Measurements from ENCODE around the gene MAP4K4. TPM values are rescaled to one million over a fixed set of nuclear protein-coding genes. Genes with fewer than 3 reads are reported as not detected.

The MAP4K4 gene
- polyA plus RNA-seq, 1 donor (not counting 4 experiments of a cell fraction or from before 2014, with no cell fraction given) = 84.1 TPM

GRCh38 chr2:101689114-101689825 is 8.2 kb upstream of the MAP4K4 start:
- H3K27me3 ChIP-seq (ENCODE audit: control insufficient read depth, extremely low read depth, insufficient read depth, low read length) = no peaks in the 10 kb centered on the region
- no peak overlapping the region for H2AFZ ChIP-seq (ENCODE audit: control insufficient read depth, low read length)
- DNase-seq (ENCODE audit: low read depth, low spot score) (no peak), FAIRE-seq (no peak)
- no peak overlapping the region for H3K4me2 ChIP-seq (ENCODE audit: control insufficient read depth, extremely low read depth, insufficient read depth, low read depth, low read length)
- dilution Hi-C loops (cut with MboI; ENCODE audit: extremely low pct_ligation_motif_present, low sequenced_read_pairs) = no loop called here
- no peak overlapping the region for H3K27ac ChIP-seq (ENCODE audit: control insufficient read depth, insufficient read depth, low read length)
- H3K4me1 ChIP-seq (ENCODE audit: control insufficient read depth, extremely low read depth, insufficient read depth, low read length) = no peaks in the 10 kb centered on the region
- H3K79me2 ChIP-seq (ENCODE audit: control insufficient read depth, insufficient read depth, low read length) = no peaks in the 10 kb centered on the region
- no peaks in the 10 kb centered on the region for H3K36me3 ChIP-seq (ENCODE audit: control insufficient read depth in 2 of 2, extremely low read depth in 1 of 2, insufficient read depth in 2 of 2, low read length in 2 of 2)
- TF ChIP-seq EZH2 (IDR thresholded peaks at IDR 0.05; ENCODE audit: low read length) = no peak
- TF ChIP-seq CTCF (optimal IDR thresholded peaks at IDR 0.05 in 1 of 3, IDR thresholded peaks at IDR 0.05 in 1 of 3, conservative IDR thresholded peaks at IDR 0.05 in 1 of 3; ENCODE audit: extremely low read depth in 1 of 3, insufficient read depth in 2 of 3, low read length in 3 of 3) = no peak
- no peak overlapping the region for H3K4me3 ChIP-seq (ENCODE audit: control insufficient read depth in 2 of 3, extremely low read depth in 1 of 3, insufficient read depth in 2 of 3, low read depth in 1 of 3, low read length in 3 of 3)
- no peaks in the 10 kb centered on the region for H3K9me1 ChIP-seq (ENCODE audit: control insufficient read depth, extremely low read depth, insufficient read depth, low read length)
- no peaks in the 10 kb centered on the region for H4K20me1 ChIP-seq (ENCODE audit: control insufficient read depth, extremely low read depth, insufficient read depth, low read length)
- no peaks in the 10 kb centered on the region for H3K9me3 ChIP-seq (ENCODE audit: control insufficient read depth, low read depth, low read length)
- H3K9ac ChIP-seq (ENCODE audit: control insufficient read depth, extremely low read depth, insufficient read depth, low read length) = no peak overlapping the region

- no peak overlapping the region for H3K9ac ChIP-seq (ENCODE audit: control insufficient read depth, extremely low read depth, insufficient read depth, low read length)
- TF ChIP-seq EZH2 (IDR thresholded peaks at IDR 0.05; ENCODE audit: low read length) (no peak), CTCF (optimal IDR thresholded peaks at IDR 0.05 in 1 of 3, IDR thresholded peaks at IDR 0.05 in 1 of 3, conservative IDR thresholded peaks at IDR 0.05 in 1 of 3; ENCODE audit: extremely low read depth in 1 of 3, insufficient read depth in 2 of 3, low read length in 3 of 3) (no peak)
- no peaks in the 10 kb centered on the region for H3K27me3 ChIP-seq (ENCODE audit: control insufficient read depth, extremely low read depth, insufficient read depth, low read length)
- dilution Hi-C loops (cut with MboI; ENCODE audit: extremely low pct_ligation_motif_present, low sequenced_read_pairs) = no loop called here
- H3K9me1 ChIP-seq (ENCODE audit: control insufficient read depth, extremely low read depth, insufficient read depth, low read length) = no peaks in the 10 kb centered on the region
- no peaks in the 10 kb centered on the region for H3K36me3 ChIP-seq (ENCODE audit: control insufficient read depth in 2 of 2, extremely low read depth in 1 of 2, insufficient read depth in 2 of 2, low read length in 2 of 2)
- H3K9me3 ChIP-seq (ENCODE audit: control insufficient read depth, low read depth, low read length) = no peaks in the 10 kb centered on the region
- no peak overlapping the region for H3K4me3 ChIP-seq (ENCODE audit: control insufficient read depth in 2 of 3, extremely low read depth in 1 of 3, insufficient read depth in 2 of 3, low read depth in 1 of 3, low read length in 3 of 3)
- no peaks in the 10 kb centered on the region for H3K4me1 ChIP-seq (ENCODE audit: control insufficient read depth, extremely low read depth, insufficient read depth, low read length)
- DNase-seq (ENCODE audit: low read depth, low spot score) (no peak), FAIRE-seq (no peak)
- no peak overlapping the region for H3K4me2 ChIP-seq (ENCODE audit: control insufficient read depth, extremely low read depth, insufficient read depth, low read depth, low read length)
- H4K20me1 ChIP-seq (ENCODE audit: control insufficient read depth, extremely low read depth, insufficient read depth, low read length) = no peaks in the 10 kb centered on the region
- no peaks in the 10 kb centered on the region for H3K79me2 ChIP-seq (ENCODE audit: control insufficient read depth, insufficient read depth, low read length)
- no peak overlapping the region for H3K27ac ChIP-seq (ENCODE audit: control insufficient read depth, insufficient read depth, low read length)
- no peak overlapping the region for H2AFZ ChIP-seq (ENCODE audit: control insufficient read depth, low read length)
These were observed 6.9 kb upstream of the MAP4K4 start for GRCh38 chr2:101690547-101691152.
